Fibroblast of mammary gland (primary cell): ENCODE data around the gene METTL25B.
A peak's percentile ranks its signal among the peaks of the same experiment; 100 is the strongest.

Experiments
- DNase-seq: peaks from one replicate; pipeline ENCODE4 v3.0.0-alpha.2; 2010; ENCODE audit warnings: low read depth
- H3K4me3 ChIP-seq: 2 replicates; pipeline ENCODE4 v1.5.1; 2011; ENCODE audit warnings: low read depth, mild to moderate bottlenecking, low read length, moderate library complexity; ENCODE audit not compliant: control insufficient read depth
- CTCF ChIP-seq: conservative IDR thresholded peaks from 2 replicates; pipeline ENCODE4 v1.5.1; 2011; ENCODE audit warnings: low read depth, low read length, inconsistent platforms; ENCODE audit not compliant: control insufficient read depth, insufficient read depth

METTL25B gene

GRCh38 chr1:156772728-156773497 lies 44.6 kb downstream of the METTL25B start:
- no peak overlapping the region for H3K4me3 ChIP-seq
- TF ChIP-seq CTCF: no peak
- no peak for DNase-seq

- peak; percentile 6 for TF ChIP-seq CTCF
- DNase-seq: no peak
- H3K4me3 ChIP-seq: no peak overlapping the region
These were observed 45.3 kb downstream of the METTL25B start for GRCh38 chr1:156773607-156774006.

- no peak for DNase-seq
- H3K4me3 ChIP-seq: no peak overlapping the region
- TF ChIP-seq CTCF: no peak
These were observed 47.5 kb downstream of the METTL25B start for GRCh38 chr1:156775799-156776198.

- no peak overlapping the region for H3K4me3 ChIP-seq
- DNase-seq: no peak
- TF ChIP-seq CTCF: no peak
These were observed 48.7 kb downstream of the METTL25B start for GRCh38 chr1:156776942-156777341.

GRCh38 chr1:156777573-156777972 lies 49.3 kb downstream of the METTL25B start:
- no peak overlapping the region for H3K4me3 ChIP-seq
- DNase-seq: no peak
- TF ChIP-seq CTCF: no peak

GRCh38 chr1:156781585-156782186 lies 53.4 kb downstream of the METTL25B start:
- peak; percentile 88 for DNase-seq
- H3K4me3 ChIP-seq: no peak overlapping the region
- no peak for TF ChIP-seq CTCF
